ENCODE measurements around the gene PINK1. TPM values are rescaled to one million over a fixed set of nuclear protein-coding genes. Genes with fewer than 3 reads are reported as not detected.

PINK1 gene
- total RNA-seq, result 82.6 TPM

GRCh38 chr1:20633190-20634064 is at the start of gene PINK1:
Gene PINK1 (plus strand): TSS chr1:20633458. CDS start chr1:20633549, 91 bp downstream.

GRCh38 chr1:20588634-20589225 is 44.5 kb upstream of the PINK1 start, which contains the start of gene CDA:
Gene CDA (plus strand): TSS chr1:20589097. CDS start chr1:20589130, 33 bp downstream.

GRCh38 chr1:20661207-20662109 is 28.2 kb downstream of the PINK1 start, which contains the start of gene DDOST:
Gene DDOST (minus strand): TSS chr1:20661369. CDS start chr1:20661350, 19 bp downstream.

Other genes with a start within 250 kb of the PINK1 start
- gene CAMK2N1, start 147.2 kb upstream of the PINK1 start, total RNA-seq, result 65.7 TPM
- 14.4 TPM for gene MUL1, start 125.3 kb upstream of the PINK1 start, total RNA-seq
- gene FAM43B, start 80.9 kb upstream of the PINK1 start, total RNA-seq, result 0.63 TPM
- gene CDA, start 44.4 kb upstream of the PINK1 start, total RNA-seq, result not detected
- gene DDOST, start 27.9 kb downstream of the PINK1 start, total RNA-seq, result 91.4 TPM
- 5.9 TPM for gene KIF17, start 84.5 kb downstream of the PINK1 start, total RNA-seq
- gene SH2D5, start 99.2 kb downstream of the PINK1 start, total RNA-seq, result 0.31 TPM
- gene HP1BP3, start 153.8 kb downstream of the PINK1 start, total RNA-seq, result 531 TPM

Data from parietal lobe (tissue), 1 donor.